Body of pancreas (tissue), 4 donors: ENCODE results near the gene SCFD2.

Experiments used
- POLR2A ChIP-seq, 3 donors: fragments of 450-650 bp; IDR thresholded peaks; one replicate each; pipeline ENCODE4 v1.6.1; 2016; ENCODE audit warnings: antibody characterized with exemption in 3 of 3, mild to moderate bottlenecking in 2 of 3
- TF ChIP-seq, protein P1 (sequence below), 7 experiments: fragments of 450-650 bp in 4 of 7; fragments of 200-600 bp in 3 of 7; sonication (generic) in 3 of 7; IDR thresholded peaks; one replicate each; pipeline ENCODE4 v1.5.1; 2016 to 2019; ENCODE audit warnings: antibody characterized with exemption in 7 of 7

GRCh38 chr4:53366301-53366716 is 448 bp upstream of the SCFD2 start:
- TF ChIP-seq, protein P1, sequence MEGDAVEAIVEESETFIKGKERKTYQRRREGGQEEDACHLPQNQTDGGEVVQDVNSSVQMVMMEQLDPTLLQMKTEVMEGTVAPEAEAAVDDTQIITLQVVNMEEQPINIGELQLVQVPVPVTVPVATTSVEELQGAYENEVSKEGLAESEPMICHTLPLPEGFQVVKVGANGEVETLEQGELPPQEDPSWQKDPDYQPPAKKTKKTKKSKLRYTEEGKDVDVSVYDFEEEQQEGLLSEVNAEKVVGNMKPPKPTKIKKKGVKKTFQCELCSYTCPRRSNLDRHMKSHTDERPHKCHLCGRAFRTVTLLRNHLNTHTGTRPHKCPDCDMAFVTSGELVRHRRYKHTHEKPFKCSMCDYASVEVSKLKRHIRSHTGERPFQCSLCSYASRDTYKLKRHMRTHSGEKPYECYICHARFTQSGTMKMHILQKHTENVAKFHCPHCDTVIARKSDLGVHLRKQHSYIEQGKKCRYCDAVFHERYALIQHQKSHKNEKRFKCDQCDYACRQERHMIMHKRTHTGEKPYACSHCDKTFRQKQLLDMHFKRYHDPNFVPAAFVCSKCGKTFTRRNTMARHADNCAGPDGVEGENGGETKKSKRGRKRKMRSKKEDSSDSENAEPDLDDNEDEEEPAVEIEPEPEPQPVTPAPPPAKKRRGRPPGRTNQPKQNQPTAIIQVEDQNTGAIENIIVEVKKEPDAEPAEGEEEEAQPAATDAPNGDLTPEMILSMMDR (IDR thresholded peaks at IDR 0.05), result no peak
- TF ChIP-seq POLR2A (IDR thresholded peaks at IDR 0.05), result no peak
